ENCODE data around the gene CD47.

DNA sequence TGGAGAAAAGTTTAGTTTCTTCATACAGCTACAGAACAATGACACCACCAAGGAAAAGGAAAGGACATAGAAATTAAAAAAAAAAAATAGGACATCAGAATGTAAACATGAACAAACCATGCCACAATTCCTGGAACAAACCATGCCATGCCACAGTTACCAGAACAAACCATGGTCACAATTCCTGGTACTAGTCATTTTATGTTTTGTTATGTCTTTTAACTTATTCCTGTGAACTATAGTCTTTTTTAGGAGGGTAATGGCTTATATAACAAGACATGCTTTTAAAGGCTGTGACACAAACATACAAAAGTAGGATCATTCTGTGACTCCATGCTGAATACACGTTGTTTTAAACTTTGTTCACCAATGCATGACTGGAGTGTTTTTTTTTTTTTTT lies 42.8 kb downstream of the CD47 start:
- TF ChIP-seq, protein P1, sequence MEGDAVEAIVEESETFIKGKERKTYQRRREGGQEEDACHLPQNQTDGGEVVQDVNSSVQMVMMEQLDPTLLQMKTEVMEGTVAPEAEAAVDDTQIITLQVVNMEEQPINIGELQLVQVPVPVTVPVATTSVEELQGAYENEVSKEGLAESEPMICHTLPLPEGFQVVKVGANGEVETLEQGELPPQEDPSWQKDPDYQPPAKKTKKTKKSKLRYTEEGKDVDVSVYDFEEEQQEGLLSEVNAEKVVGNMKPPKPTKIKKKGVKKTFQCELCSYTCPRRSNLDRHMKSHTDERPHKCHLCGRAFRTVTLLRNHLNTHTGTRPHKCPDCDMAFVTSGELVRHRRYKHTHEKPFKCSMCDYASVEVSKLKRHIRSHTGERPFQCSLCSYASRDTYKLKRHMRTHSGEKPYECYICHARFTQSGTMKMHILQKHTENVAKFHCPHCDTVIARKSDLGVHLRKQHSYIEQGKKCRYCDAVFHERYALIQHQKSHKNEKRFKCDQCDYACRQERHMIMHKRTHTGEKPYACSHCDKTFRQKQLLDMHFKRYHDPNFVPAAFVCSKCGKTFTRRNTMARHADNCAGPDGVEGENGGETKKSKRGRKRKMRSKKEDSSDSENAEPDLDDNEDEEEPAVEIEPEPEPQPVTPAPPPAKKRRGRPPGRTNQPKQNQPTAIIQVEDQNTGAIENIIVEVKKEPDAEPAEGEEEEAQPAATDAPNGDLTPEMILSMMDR (IDR thresholded peaks at IDR 0.05; ENCODE audit: insufficient read depth, low read length), result no peak
- TF ChIP-seq POLR2AphosphoS5 (IDR thresholded peaks at IDR 0.05; ENCODE audit: low read depth), result no peak

All from HL-60 (cell line).